ENCODE data around the gene NEK9. TPM values are rescaled to one million over a fixed set of nuclear protein-coding genes. Genes with fewer than 3 reads are reported as not detected.

NEK9 gene
- total and polyA plus RNA-seq, 10 of the 15 experiments (the other 5 are each of a cell fraction or from before 2014, with no cell fraction given), result 6.0 to 78.8 (median 44.7) TPM

GRCh38 chr14:75158843-75159614, 32.2 kb upstream of the NEK9 start (continued):
- no peak for TF ChIP-seq ZNF592 (IDR thresholded peaks at IDR 0.05)
- no peak for TF ChIP-seq ZBTB33 (IDR thresholded peaks at IDR 0.05)
- TF ChIP-seq E2F8 (IDR thresholded peaks at IDR 0.05; ENCODE audit: low read depth, partially characterized antibody), result no peak
- peak; percentile 75 for TF ChIP-seq JUNB (IDR thresholded peaks at IDR 0.05)
- TF ChIP-seq LARP7 (IDR thresholded peaks at IDR 0.05), result no peak
- no peak for TF ChIP-seq MEF2B (IDR thresholded peaks at IDR 0.05; ENCODE audit: partially characterized antibody, poor library complexity, severe bottlenecking)
- TF ChIP-seq SPI1 (IDR thresholded peaks at IDR 0.05; ENCODE audit: borderline replicate concordance, insufficient read depth, low read depth, low read length), result peak; percentile 45; the same call in 1 of the 2 replicates
- no peak for TF ChIP-seq CEBPZ (IDR thresholded peaks at IDR 0.05; ENCODE audit: low read depth, low read length)
- TF ChIP-seq TAF1 (IDR thresholded peaks at IDR 0.05; ENCODE audit: borderline replicate concordance, low read depth, low read length), result no peak
